GM18907 (cell line): ENCODE data around the gene PNMA8C.
"Not testable (repeated sequence)": the region's sequence is repeated elsewhere in the genome, so short reads cannot be mapped to it uniquely, and the experiment has no call there.

ENCODE experiments used
- ATAC-seq: cut with Tn5 transposase; IDR thresholded peaks from one replicate; pipeline ENCODE4 v1.9.1; 2021; ENCODE audit warnings: mild to moderate bottlenecking, moderate library complexity; ENCODE audit not compliant: unreplicated experiment

Gene PNMA8C

GRCh38 chr19:46447824-46448223 lies 19.1 kb upstream of the PNMA8C start:
- ATAC-seq = no peak

DNA sequence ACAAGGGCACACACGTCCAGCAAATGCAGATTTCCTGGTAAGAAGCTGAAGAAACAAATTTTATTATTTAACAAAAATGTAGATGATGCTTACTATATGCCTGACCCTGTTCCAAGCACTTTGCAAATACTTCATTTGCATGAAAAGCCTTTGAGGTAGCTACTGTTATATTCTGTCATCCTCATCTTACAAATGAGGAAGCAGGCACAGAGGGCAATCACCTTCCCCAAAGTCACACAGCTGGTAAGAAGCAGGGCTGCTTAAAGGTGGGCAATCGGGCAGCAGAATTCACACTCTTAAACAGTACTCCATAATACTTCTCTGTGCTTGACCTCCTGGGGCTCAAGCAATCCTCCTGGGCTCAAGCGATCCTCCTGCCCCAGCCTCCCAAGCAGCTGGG lies 18.3 kb upstream of the PNMA8C start:
- ATAC-seq = no peak

DNA sequence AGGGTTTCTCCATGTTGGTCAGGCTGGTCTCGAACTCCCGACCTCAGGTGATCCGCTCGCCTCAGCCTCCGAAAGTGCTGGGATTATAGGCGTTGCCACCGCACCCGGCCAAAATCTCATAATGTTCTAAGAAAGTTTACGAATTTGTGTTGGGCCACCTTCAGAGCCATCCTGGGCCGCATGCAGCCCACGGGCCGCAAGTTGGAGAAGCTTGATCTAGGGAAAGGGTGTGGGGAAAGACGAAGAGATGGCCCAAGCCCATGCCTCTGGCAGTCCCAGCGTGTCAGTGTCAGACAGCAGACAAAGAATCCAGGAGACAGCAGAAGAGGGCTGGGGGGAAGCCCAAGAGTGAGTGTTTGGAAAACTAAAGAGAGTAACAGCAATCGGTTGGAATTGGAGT lies 17.3 kb upstream of the PNMA8C start:
- ATAC-seq = no peak

DNA sequence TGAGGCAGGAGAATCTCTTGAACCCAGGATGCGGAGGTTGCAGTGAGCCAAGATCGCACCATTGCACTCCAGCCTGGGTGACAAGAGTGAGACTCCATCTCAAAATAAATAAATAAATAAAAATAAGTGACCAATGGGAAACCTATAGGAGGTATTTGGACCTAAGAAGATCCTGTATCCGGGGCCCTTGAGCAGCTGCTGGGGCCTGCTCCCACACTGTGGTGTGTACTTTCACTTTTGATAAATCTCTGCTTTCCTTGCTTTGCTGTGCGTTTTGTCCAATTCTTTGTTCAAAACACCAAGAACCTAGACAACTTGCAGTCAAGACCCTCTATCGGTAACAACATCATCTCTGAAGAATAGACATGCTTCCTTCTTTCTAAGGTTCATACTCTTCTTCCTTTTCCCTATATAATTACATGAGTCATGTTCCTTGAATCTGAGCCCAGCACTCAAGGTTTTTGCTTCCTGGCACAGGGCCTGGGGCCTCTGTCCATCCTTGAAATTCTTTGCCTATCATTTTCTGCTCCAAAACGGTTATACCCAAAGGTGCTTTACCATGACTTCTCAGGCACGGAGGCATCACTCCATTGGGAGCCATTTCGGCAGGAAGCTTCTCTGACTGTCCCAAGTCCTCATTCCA lies 14.2 kb upstream of the PNMA8C start:
- no peak for ATAC-seq

- no peak for ATAC-seq
These were observed 13.1 kb upstream of the PNMA8C start for GRCh38 chr19:46441866-46442265.

DNA sequence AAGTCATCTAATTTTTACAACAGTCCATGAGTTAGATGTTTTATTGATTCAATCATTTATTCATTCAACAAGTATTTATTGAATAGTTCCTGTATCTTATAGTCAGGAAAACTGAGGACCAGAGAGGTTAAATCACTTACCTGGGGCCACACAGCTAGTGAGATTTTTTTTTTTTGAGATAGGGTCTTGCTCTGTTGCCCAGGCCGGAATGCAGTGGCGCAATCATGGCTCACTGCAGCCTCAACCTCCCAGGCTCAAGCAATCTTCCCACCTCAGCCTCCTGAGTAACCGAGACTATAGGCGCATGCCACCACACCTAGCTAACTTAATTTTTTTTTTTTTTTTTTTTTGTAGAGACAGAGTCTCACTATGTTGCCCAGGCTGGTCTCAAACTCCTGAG lies 7.0 kb upstream of the PNMA8C start:
- ATAC-seq = not testable (repeated sequence)

GRCh38 chr19:46435009-46435408 lies 6.3 kb upstream of the PNMA8C start:
- no peak for ATAC-seq

- ATAC-seq = not testable (repeated sequence)
These were observed 4.7 kb upstream of the PNMA8C start for GRCh38 chr19:46433470-46433869.

DNA sequence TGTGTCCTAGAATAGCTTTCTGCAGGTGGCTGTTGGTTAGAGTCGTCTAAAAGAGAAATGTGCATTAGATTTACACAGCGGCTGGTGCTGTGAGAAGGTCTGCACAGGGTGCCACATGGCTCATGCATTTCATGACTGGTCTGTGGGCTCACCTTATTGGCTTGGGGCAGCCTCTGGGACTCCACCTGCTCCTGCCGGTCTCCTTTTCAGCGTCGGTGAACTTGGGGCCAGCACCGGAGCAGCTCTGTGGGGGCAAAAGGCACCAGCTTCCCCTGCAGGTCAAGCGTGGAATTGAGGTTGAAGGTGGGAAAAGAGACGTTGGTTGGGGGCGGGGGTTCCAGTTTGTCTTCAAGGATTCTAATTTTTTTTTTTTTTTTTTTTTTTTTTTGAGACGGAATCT lies 3.1 kb upstream of the PNMA8C start:
- no peak for ATAC-seq

DNA sequence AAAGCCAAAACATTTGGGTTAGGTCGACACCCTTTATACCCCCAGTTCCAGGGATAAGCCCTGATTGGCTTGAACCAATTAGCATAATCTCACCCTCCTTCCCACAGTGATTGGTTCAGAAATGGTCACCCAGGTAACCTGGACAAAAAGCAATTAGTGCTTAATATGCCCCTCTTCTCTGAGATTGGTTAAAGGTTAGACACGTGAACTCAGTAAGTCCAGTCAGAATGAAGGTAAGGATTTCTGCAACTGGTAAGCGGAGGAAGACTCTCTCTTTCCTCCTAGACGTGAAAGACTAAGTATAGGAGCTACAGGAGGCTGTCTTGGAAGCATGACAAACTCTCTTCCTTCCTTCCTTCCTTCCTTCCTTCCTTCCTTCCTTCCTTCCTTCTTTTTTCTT lies 1.3 kb upstream of the PNMA8C start:
- no peak for ATAC-seq

- ATAC-seq = no peak
These were observed 1.2 kb downstream of the PNMA8C start for GRCh38 chr19:46427518-46428045.

DNA sequence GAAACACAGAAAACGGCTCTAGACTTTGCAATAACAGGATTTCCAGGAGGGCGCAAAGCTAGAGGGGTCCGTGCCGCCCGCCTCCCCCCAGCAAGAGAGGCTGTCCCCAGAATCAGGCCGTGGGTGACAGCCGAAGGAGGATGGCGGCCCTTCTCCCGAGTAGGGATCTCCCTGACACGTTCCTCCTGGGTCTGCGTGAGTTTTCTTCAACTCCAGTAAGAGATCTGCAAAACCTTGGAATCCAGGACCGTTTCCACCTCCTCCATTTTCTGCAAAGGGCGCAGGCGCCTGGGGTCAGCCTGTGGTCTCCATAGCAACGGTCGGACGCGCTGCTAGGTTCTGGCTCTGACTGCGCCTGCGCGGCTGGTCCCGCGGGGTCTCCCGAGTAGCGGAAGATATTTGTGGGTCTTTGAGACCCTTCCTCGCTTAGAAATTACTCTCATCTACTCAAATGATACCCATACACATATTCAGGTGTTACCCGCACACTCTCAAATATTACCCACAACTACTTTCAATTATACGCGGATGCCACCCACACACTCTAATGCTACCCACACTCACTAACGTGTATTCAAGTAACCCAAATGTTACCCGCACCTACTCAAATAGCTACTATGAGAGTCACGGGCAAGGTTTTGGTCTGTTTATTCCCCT lies 2.1 kb downstream of the PNMA8C start:
- no peak for ATAC-seq

GRCh38 chr19:46426035-46426505 lies 2.7 kb downstream of the PNMA8C start:
- no peak for ATAC-seq

DNA sequence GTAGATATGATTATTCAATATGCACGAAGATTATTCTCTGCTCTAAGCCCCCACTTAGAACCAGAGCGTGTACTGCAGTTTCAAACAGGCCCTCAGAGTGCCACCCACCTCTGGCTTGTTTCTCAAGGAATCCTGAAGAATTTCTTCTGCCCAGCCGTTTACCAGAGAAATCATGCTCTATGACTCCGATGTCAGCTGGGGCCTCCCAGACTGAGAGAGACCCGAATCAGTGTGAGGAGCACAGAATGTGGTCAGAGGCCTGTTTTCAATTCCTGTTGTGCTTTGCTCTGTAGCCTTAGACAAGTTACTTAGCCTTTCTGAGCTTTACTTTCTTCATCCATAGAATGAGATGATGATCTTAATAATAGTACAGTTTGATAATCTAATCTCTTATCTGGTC lies 5.5 kb downstream of the PNMA8C start:
- ATAC-seq = no peak

- ATAC-seq = no peak
These were observed 6.4 kb downstream of the PNMA8C start for GRCh38 chr19:46422344-46422743.

DNA sequence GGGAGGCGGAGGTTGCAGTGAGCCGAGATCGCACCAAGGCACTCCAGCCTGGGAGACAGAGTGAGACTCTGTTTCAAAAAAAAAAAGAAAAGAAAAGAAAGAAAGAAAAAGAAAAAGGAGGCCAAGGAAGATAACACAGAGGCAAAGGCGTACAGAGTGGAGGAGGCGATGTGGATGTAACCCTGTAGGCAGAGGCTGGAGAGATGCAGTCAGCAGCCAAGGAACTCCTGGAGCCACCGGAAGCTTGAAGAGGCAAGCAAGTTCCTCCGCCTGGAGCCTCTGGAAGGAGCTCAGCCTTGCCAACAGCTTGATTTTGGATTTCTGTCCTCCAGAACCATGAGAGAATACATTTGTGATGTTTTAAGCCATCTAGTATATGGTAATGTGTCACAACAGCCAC lies 8.7 kb downstream of the PNMA8C start:
- no peak for ATAC-seq

- ATAC-seq = not testable (repeated sequence)
These were observed 12.7 kb downstream of the PNMA8C start for GRCh38 chr19:46415804-46416709.

DNA sequence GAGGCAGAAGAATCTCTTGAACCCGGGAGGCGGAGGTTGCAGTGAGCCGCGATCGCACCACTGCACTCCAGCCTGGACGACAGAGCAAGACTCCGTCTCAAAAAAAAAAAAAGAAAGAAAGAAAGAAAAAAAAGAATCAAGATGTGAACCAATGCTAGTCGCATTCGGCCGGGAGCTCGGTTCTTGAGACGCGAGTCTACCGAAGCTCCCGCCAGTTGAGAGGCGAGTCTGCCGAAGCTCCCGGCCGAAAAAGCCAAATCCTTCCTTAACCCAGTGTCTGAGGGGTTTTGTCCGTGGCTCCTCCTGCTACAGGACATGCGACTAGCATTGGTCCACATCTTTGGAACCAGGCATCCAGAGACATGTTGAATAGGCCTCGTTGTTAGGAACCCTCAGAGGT lies 13.8 kb downstream of the PNMA8C start:
- ATAC-seq = not testable (repeated sequence)

GRCh38 chr19:46413262-46414031 lies 15.3 kb downstream of the PNMA8C start, which contains the start of gene CCDC8:
CCDC8 (minus strand) TSS chr19:46413564; CDS start chr19:46412810, 754 bp downstream.
- no peak for ATAC-seq

DNA sequence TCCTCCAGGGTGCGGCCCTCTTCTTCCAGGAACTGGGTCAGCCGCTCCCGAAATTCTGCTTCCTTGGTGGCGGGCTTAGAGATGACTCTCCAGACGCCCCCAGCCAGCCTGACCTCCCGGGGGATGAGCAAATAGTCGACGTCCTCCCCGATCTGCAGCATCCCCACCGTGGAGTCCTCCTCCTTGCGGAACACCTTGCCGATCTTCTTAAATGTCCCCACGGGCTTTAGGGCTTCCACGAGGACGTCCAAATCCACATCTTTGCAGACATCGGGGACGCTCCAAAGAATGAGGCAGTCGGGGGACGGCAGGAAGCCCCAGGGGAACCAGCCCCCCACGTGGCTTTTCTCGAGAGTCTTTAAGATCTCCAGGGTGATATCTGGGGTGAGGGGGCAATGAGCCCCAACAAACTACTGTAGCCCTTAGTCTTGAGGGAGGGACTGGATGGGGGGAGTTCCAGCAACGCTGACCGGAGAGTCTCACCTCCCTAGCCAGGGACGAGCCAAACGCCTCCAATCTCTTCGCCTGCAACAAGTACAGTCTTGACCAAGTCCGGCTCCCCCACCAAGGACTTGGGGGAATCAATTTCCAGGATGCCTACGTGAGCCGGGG lies 16.0 kb downstream of the PNMA8C start:
- no peak for ATAC-seq
